SK-N-SH (cell line): ENCODE results near the gene TMEM132D.

ENCODE experiments used
- ELF1 ChIP-seq: IDR thresholded peaks from 2 replicates; pipeline ENCODE4 v1.4.0; 2012
- EP300 ChIP-seq, 2 experiments: IDR thresholded peaks; 2 replicates each; pipeline versions ENCODE4 v1.4.0 to v1.6.1; 2012; ENCODE audit warnings: borderline replicate concordance in 1 of 2, low read depth in 1 of 2, low read length in 1 of 2
- FOSL2 ChIP-seq: IDR thresholded peaks from 2 replicates; pipeline ENCODE4 v1.4.0; 2012; ENCODE audit warnings: low read depth, mild to moderate bottlenecking, moderate library complexity, borderline replicate concordance
- FOXM1 ChIP-seq: IDR thresholded peaks from 2 replicates; pipeline ENCODE4 v1.4.0; 2012; ENCODE audit warnings: low read depth, mild to moderate bottlenecking
- MXI1 ChIP-seq: IDR thresholded peaks from 2 replicates; pipeline ENCODE4 v1.6.1; 2012; ENCODE audit warnings: mild to moderate bottlenecking, low read depth, low read length, improper control_type of control experiment
- POLR2AphosphoS5 ChIP-seq: IDR thresholded peaks from 2 replicates; pipeline ENCODE4 v1.6.1; 2012; ENCODE audit warnings: low read depth, low read length
- RFX5 ChIP-seq: IDR thresholded peaks from 2 replicates; pipeline ENCODE4 v1.6.1; 2012; ENCODE audit warnings: mild to moderate bottlenecking, improper control_type of control experiment, low read length
- YY1 ChIP-seq: IDR thresholded peaks from 2 replicates; pipeline ENCODE4 v1.4.0; 2012; ENCODE audit warnings: low read depth, mild to moderate bottlenecking
- TF ChIP-seq, protein P1 (sequence below): fragments of 200-600 bp; sonication (generic); IDR thresholded peaks from 2 replicates; pipeline ENCODE4 v1.6.1; 2017; ENCODE audit warnings: antibody characterized with exemption, mild to moderate bottlenecking, moderate library complexity
- TF ChIP-seq, protein P2 (sequence below): IDR thresholded peaks from 2 replicates; pipeline ENCODE4; 2012

DNA sequence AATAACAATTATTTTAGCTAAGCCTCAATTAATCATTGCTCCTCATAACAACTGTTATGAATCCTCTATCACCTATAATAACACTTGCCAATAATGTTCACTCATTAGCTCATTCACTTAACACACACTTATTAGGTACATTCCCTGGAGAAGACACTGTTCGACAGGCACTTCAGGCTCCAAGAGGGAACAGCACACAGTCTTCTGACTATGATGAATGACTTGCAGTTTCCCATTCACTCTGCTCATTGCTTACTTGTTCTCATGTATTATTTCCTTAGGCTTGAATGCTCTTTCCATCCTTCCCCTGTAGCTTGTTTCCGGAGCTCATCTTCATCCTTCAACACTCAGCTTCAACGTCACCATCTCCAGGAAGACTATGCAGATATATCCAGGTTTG lies 437.3 kb downstream of the TMEM132D start:
- TF ChIP-seq, protein P1, sequence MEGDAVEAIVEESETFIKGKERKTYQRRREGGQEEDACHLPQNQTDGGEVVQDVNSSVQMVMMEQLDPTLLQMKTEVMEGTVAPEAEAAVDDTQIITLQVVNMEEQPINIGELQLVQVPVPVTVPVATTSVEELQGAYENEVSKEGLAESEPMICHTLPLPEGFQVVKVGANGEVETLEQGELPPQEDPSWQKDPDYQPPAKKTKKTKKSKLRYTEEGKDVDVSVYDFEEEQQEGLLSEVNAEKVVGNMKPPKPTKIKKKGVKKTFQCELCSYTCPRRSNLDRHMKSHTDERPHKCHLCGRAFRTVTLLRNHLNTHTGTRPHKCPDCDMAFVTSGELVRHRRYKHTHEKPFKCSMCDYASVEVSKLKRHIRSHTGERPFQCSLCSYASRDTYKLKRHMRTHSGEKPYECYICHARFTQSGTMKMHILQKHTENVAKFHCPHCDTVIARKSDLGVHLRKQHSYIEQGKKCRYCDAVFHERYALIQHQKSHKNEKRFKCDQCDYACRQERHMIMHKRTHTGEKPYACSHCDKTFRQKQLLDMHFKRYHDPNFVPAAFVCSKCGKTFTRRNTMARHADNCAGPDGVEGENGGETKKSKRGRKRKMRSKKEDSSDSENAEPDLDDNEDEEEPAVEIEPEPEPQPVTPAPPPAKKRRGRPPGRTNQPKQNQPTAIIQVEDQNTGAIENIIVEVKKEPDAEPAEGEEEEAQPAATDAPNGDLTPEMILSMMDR = no peak
- TF ChIP-seq POLR2AphosphoS5 (no peak), ELF1 (no peak), FOSL2 (no peak), MXI1 (no peak), YY1 (no peak), EP300 (IDR thresholded peaks at IDR 0.05; ENCODE audit: borderline replicate concordance in 1 of 2, low read depth in 1 of 2, low read length in 1 of 2) (no peak), FOXM1 (no peak), RFX5 (no peak)
- TF ChIP-seq, protein P2, sequence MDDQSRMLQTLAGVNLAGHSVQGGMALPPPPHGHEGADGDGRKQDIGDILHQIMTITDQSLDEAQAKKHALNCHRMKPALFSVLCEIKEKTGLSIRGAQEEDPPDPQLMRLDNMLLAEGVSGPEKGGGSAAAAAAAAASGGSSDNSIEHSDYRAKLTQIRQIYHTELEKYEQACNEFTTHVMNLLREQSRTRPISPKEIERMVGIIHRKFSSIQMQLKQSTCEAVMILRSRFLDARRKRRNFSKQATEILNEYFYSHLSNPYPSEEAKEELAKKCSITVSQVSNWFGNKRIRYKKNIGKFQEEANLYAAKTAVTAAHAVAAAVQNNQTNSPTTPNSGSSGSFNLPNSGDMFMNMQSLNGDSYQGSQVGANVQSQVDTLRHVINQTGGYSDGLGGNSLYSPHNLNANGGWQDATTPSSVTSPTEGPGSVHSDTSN = no peak
